HG02943 (cell line): ENCODE measurements around the gene EFNA5.

ENCODE experiments used
- ATAC-seq: cut with Tn5 transposase; IDR thresholded peaks from one replicate; pipeline ENCODE4 v1.9.1; 2021; ENCODE audit warnings: mild to moderate bottlenecking, low read depth, moderate library complexity; ENCODE audit not compliant: unreplicated experiment

EFNA5 gene

DNA sequence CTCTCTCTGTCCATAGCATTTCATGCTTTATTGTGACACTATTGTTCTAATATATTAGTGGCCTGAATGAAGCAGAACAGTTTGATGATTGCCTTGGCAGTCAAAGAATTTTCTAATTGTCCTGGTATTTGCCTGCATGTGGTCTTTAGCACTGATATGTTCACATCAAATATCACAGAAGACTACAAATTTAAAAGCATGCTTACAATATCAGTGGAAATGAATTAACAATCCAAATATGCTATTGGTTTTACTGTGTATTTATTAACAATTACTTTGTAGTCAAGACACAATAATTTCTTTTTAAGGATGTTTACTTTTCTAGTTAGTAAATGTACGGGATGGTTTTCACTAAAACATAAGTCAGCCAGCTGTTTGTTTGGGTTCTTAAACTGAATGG is 18.3 kb downstream of the EFNA5 start:
- ATAC-seq: no peak

GRCh38 chr5:107651325-107651724 is 19.4 kb downstream of the EFNA5 start:
- ATAC-seq: no peak

DNA sequence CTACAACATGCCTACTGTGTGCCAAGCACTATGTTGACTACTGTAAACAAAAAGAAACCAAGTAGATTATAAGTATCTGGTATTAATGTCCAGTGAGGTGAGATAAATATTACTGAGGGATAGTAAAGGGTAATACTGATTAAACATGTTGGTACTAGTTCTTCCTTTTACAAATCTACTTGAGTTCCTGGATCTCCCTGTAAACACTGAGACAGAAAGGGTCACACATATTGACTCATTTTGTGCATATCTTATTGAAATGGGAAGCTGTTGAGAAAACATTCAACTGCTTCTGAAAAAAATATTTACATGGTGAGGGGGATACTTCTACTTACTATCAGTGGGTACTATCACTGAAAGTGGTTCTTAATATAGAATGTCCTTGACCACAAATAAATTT is 24.3 kb downstream of the EFNA5 start:
- no peak for ATAC-seq

- no peak for ATAC-seq
Observed at GRCh38 chr5:107640568-107640967, 30.2 kb downstream of the EFNA5 start.

DNA sequence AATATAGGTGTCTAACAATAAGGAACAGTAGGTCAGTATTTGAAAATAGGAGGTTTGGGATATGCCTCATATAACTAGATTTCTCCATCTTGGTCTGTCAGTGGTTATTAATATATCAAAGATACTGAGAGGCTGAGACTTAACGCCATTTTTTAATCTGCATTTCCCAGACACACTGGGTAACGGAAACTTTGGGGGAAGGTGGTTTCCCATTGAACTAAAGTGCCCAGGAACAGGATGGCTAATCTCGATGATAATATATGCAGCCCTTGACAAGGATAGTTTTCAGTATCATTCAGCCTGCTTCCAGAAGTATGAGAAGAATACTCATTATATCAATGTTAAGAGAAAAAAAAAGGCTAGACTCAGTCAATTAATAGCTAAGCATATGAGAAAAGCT is 30.7 kb downstream of the EFNA5 start:
- ATAC-seq: no peak

DNA sequence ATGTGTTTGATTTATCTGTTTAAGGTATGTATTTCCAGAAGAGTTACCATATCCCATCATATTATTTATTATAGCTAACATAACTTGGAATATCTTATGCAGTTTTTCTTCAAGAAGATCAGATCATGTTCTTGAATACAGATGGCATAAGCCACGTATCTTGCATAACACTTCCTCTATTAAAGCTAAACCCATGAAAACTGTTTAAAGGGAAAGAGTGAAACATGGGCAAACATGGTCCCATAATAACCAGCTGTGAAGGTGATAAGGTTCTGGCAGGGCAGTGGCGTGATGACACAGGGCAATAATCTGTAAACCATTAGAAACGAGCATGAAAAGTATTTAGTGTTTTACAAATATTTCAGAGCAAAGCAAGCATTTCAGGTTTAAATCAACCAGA is 34.2 kb downstream of the EFNA5 start:
- no peak for ATAC-seq

- no peak for ATAC-seq
Observed at GRCh38 chr5:107636068-107636467, 34.7 kb downstream of the EFNA5 start.

GRCh38 chr5:107634981-107635848 is 35.5 kb downstream of the EFNA5 start:
- ATAC-seq: no peak

DNA sequence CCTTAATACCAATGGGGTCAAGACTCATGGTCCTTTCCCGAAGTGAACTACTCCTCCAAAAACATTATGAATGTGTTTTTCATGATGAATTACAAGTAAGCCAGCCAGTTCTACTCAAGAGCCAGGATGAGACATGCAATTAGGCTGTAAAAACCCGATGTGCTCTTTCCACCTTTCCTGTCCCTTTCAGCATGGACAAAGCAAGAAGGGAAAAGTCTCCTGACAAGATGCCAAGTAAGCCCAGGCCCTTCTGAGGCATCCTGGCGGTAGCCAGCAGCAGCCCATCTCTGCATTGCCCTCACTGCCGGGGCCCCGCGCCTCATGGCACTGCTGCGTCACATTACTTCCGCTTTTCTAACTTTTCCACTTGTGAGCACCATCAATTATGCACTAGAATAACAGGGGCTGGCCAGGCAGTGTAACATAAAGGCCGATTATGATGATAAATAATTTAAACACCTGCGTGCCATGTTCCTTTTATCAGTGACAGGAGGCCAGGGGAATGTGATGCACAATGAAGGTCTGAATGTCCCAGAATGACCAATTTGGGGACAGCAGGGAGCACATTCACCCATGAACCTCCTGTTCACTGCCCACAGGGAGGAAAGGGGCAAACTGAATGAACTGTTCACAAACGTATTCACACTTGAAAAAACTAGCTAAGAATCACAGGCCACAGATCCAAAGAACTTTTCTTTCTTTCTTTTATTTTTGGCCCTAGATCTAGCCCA is 37.4 kb downstream of the EFNA5 start:
- no peak for ATAC-seq

DNA sequence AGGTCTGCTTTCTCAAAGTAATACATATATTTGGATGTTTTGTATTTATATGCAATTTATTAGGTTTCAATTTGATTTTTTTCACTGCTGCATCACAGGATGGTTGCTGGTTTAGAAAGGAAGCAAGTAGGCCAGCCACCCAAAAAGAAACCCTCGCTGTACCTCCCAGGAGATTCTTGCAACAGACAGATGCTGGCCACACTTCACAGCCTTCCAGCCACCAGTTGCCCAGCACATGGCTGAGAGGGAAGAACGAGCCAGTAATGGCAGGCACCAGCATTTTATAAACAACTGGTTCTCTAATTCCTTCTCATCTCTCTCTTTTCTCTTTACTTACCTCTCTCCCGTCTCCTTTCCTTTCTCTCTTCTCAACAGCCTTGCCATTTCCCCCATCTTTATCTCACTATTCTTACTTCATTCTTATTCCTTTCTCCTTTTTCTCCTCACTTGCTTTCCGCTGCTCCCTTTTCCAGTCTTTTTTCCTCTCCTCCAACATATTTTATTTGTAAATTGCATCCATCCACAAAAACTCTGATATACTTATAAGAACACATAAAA is 38.9 kb downstream of the EFNA5 start:
- ATAC-seq: no peak

- no peak for ATAC-seq
Observed at GRCh38 chr5:107630184-107630583, 40.6 kb downstream of the EFNA5 start.

DNA sequence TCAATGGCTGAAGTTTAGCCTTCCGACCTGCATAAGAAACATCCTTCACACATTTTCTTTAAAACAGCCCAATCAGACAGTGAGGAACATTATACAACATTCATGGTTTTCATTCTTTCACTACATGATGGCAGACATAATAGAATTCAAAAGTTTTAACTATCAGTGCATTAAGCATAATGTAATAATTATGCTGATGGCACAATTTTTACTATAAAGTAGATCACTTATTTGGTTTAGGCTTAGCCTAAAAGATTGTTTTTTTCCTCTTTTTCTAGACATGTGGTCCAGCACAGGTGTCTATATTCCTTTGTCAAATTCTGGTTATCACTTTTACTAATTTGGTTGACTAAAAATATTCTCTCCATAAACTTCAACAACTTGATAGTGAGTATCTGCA is 46.5 kb downstream of the EFNA5 start:
- ATAC-seq: no peak

DNA sequence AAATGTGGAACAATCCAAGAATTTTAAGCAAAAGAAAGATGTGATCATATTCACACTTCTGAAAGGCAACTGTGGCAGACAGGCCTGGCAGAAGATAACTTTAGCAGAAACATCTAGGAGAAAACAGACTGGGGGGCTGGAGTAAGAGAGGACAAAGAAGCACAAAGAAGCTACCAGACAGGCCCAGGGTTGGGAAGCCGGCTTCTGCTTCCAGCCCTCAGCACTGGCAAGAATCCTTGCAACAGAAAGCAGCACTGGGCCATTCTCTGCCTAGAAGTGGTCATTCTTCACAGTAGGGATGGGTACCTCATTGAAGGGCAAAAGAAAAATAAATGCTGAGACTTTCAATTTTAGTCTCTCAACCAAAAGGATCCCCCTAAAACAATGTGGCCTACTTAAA is 49.6 kb downstream of the EFNA5 start:
- ATAC-seq: no peak

GRCh38 chr5:107619781-107620180 is 51.0 kb downstream of the EFNA5 start:
- no peak for ATAC-seq

GRCh38 chr5:107618242-107618641 is 52.5 kb downstream of the EFNA5 start:
- ATAC-seq: no peak

- no peak for ATAC-seq
Observed at GRCh38 chr5:107617052-107617451, 53.7 kb downstream of the EFNA5 start.

GRCh38 chr5:107616213-107616612 is 54.5 kb downstream of the EFNA5 start:
- no peak for ATAC-seq

DNA sequence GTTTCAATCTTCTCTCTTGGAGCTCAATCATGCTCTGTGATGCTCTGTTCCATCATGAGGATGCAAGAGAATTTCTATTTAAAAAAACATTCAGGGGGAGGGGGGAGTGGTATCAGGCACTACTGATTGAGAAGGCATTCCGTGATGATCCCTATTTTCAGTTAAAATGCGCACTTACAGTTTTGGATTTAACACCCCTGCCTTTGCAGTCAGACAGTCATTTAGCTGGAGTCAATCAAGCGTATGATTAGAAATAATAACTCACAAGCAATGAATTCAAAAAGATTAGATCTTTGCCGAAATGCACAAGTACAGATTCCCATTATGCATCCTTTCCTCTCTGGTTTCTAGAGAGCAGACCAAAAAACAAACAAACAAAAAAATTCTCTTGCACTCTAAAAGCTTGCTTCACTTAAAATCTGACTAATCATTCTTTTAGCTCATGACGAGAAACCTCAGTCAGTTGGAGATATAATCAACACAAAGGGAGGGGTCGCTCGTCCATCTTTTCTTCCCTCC is 55.4 kb downstream of the EFNA5 start:
- ATAC-seq: no peak

GRCh38 chr5:107612541-107612940 is 58.2 kb downstream of the EFNA5 start:
- no peak for ATAC-seq

- ATAC-seq: no peak
Observed at GRCh38 chr5:107610798-107611197, 59.9 kb downstream of the EFNA5 start.

- no peak for ATAC-seq
Observed at GRCh38 chr5:107607671-107608345, 62.9 kb downstream of the EFNA5 start.
